ENCODE results near the gene ABCA13. TPM values are rescaled to one million over a fixed set of nuclear protein-coding genes. Genes with fewer than 3 reads are reported as not detected.

ABCA13 gene
- total and polyA plus RNA-seq, 2 experiments from 2014 or later: 0.21 to 0.50 TPM

- no peak for TF ChIP-seq CTCF (IDR thresholded peaks at IDR 0.05; ENCODE audit: low read depth, low read length)
- H3K9me3 ChIP-seq (ENCODE audit: low read depth): no peaks in the 10 kb centered on the region
- no peak overlapping the region for H3K27ac ChIP-seq
- H3K36me3 ChIP-seq: no peaks in the 10 kb centered on the region
- no peak for DNase-seq (ENCODE audit: low read depth in 1 of 2, low spot score in 1 of 2)
- H3K27me3 ChIP-seq: no peaks in the 10 kb centered on the region
- H3K4me3 ChIP-seq: no peak overlapping the region
- no peaks in the 10 kb centered on the region for H3K4me1 ChIP-seq (ENCODE audit: low read depth)
Measured at GRCh38 chr7:48438206-48438605, 266.9 kb downstream of the ABCA13 start.

- no peaks in the 10 kb centered on the region for H3K9me3 ChIP-seq (ENCODE audit: low read depth)
- no peaks in the 10 kb centered on the region for H3K4me1 ChIP-seq (ENCODE audit: low read depth)
- H3K27me3 ChIP-seq: no peaks in the 10 kb centered on the region
- H3K4me3 ChIP-seq: no peak overlapping the region
- no peaks in the 10 kb centered on the region for H3K36me3 ChIP-seq
- DNase-seq (ENCODE audit: low read depth in 1 of 2, low spot score in 1 of 2): no peak
- no peak overlapping the region for H3K27ac ChIP-seq
- TF ChIP-seq CTCF (IDR thresholded peaks at IDR 0.05; ENCODE audit: low read depth, low read length): no peak
Measured at GRCh38 chr7:48441848-48442492, 270.7 kb downstream of the ABCA13 start.

- Histone ChIP-seq H3K27ac (no peak overlapping the region), H3K36me3 (no peaks in the 10 kb centered on the region), H3K9me3 (ENCODE audit: low read depth) (no peaks in the 10 kb centered on the region), H3K4me3 (no peak overlapping the region), H3K4me1 (ENCODE audit: low read depth) (no peaks in the 10 kb centered on the region), H3K27me3 (no peaks in the 10 kb centered on the region)
- no peak for DNase-seq (ENCODE audit: low read depth in 1 of 2, low spot score in 1 of 2)
- TF ChIP-seq CTCF (IDR thresholded peaks at IDR 0.05; ENCODE audit: low read depth, low read length): no peak
Measured at GRCh38 chr7:48443051-48443450, 271.8 kb downstream of the ABCA13 start.

GRCh38 chr7:48446721-48447120 lies 275.5 kb downstream of the ABCA13 start:
- no peaks in the 10 kb centered on the region for H3K36me3 ChIP-seq
- no peak overlapping the region for H3K4me3 ChIP-seq
- no peak for DNase-seq (ENCODE audit: low read depth in 1 of 2, low spot score in 1 of 2)
- TF ChIP-seq CTCF (IDR thresholded peaks at IDR 0.05; ENCODE audit: low read depth, low read length): no peak
- no peak overlapping the region for H3K27ac ChIP-seq
- H3K9me3 ChIP-seq (ENCODE audit: low read depth): no peaks in the 10 kb centered on the region
- H3K4me1 ChIP-seq (ENCODE audit: low read depth): no peaks in the 10 kb centered on the region
- no peaks in the 10 kb centered on the region for H3K27me3 ChIP-seq

GRCh38 chr7:48452218-48452617 lies 281.0 kb downstream of the ABCA13 start:
- no peaks in the 10 kb centered on the region for H3K4me1 ChIP-seq (ENCODE audit: low read depth)
- no peaks in the 10 kb centered on the region for H3K9me3 ChIP-seq (ENCODE audit: low read depth)
- H3K27ac ChIP-seq: no peak overlapping the region
- no peak overlapping the region for H3K4me3 ChIP-seq
- H3K36me3 ChIP-seq: no peaks in the 10 kb centered on the region
- no peaks in the 10 kb centered on the region for H3K27me3 ChIP-seq
- no peak for DNase-seq (ENCODE audit: low read depth in 1 of 2, low spot score in 1 of 2)
- TF ChIP-seq CTCF (IDR thresholded peaks at IDR 0.05; ENCODE audit: low read depth, low read length): no peak

All from cardiac muscle cell (in vitro differentiated cells and primary cell).